Measurements from ENCODE around the gene ENOSF1. TPM values are rescaled to one million over a fixed set of nuclear protein-coding genes. Genes with fewer than 3 reads are reported as not detected.

ENOSF1 gene
- polyA plus RNA-seq, 2 of the 4 experiments (the other 2 are of a cell fraction), result 27.3 to 30.0 TPM

- Histone ChIP-seq H3K4me2 (no peak overlapping the region), H3K4me1 (no peaks in the 10 kb centered on the region), H3K9me3 (no peaks in the 10 kb centered on the region), H3K27ac (no peak overlapping the region), H3K4me3 (no peak overlapping the region)
- FAIRE-seq, result no peak
- ChIA-PET CTCF (interaction anchor here (1.2 kb wide), 1 partner anchor 10 kb away, joined by 3 read pairs; no protein-coding TSS in a partner anchor), POLR2A (no interaction called here)
- TF ChIP-seq NR3C1 (IDR thresholded peaks at IDR 0.05), result no peak
- no peak for TF ChIP-seq ZSCAN20 (CRISPR knock-in tag; IDR thresholded peaks at IDR 0.05)
- TF ChIP-seq JUN (IDR thresholded peaks at IDR 0.05), result no peak
- TF ChIP-seq MYC (IDR thresholded peaks at IDR 0.05; ENCODE audit: borderline replicate concordance, low read length), result no peak
- TF ChIP-seq FOXS1 (CRISPR knock-in tag; IDR thresholded peaks at IDR 0.05), result no peak
- TF ChIP-seq KDM1A (IDR thresholded peaks at IDR 0.05; ENCODE audit: low read depth), result no peak
- TF ChIP-seq FOSB (CRISPR knock-in tag; IDR thresholded peaks at IDR 0.05), result no peak
- no peak for TF ChIP-seq HMGXB4 (CRISPR knock-in tag; IDR thresholded peaks at IDR 0.05; ENCODE audit: borderline replicate concordance)
- TF ChIP-seq GATA3 (IDR thresholded peaks at IDR 0.05; ENCODE audit: borderline replicate concordance), result no peak
- no peak for TF ChIP-seq RARB (CRISPR knock-in tag; IDR thresholded peaks at IDR 0.05)
- no peak for TF ChIP-seq PHF8 (IDR thresholded peaks at IDR 0.05; ENCODE audit: borderline replicate concordance, low read depth)
- no peak for TF ChIP-seq SREBF2 (IDR thresholded peaks at IDR 0.05)
- no peak for TF ChIP-seq JUNB (IDR thresholded peaks at IDR 0.05)
- TF ChIP-seq EHMT2 (IDR thresholded peaks at IDR 0.05; ENCODE audit: low read depth), result no peak
- no peak for TF ChIP-seq CEBPB (IDR thresholded peaks at IDR 0.05)
- no peak for TF ChIP-seq HOXB5 (CRISPR knock-in tag; IDR thresholded peaks at IDR 0.05)
- no peak for TF ChIP-seq CBX8 (IDR thresholded peaks at IDR 0.05)
- no peak for TF ChIP-seq RFX5 (IDR thresholded peaks at IDR 0.05)
- no peak for ATAC-seq
- 82% methylated on average over 2 of the region's 2 CpGs for WGBS (ENCODE audit: missing lambda C conversion rate)
- no peak for DNase-seq (ENCODE audit: low read depth in 1 of 2, low spot score in 1 of 2)
Observed at GRCh38 chr18:634551-635045, 77.8 kb downstream of the ENOSF1 start.

GRCh38 chr18:631560-631959, 80.9 kb downstream of the ENOSF1 start:
- ChIA-PET POLR2A (interaction anchor here (1.2 kb wide), 1 partner anchor 363 kb away, joined by 3 read pairs; the partner anchor contains the start of gene THOC1), CTCF (interaction anchor here (1.2 to 2.5 kb wide), 2 partner anchors 12 to 200 kb away, joined by 6 to 7 read pairs; no protein-coding TSS in a partner anchor)
- Histone ChIP-seq H3K27ac (no peak overlapping the region), H3K4me1 (no peaks in the 10 kb centered on the region), H3K4me3 (no peak overlapping the region), H3K4me2 (no peak overlapping the region), H3K9me3 (no peaks in the 10 kb centered on the region)
- FAIRE-seq (no peak), DNase-seq (ENCODE audit: low read depth in 1 of 2, low spot score in 1 of 2) (no peak), ATAC-seq (no peak)
- TF ChIP-seq HDAC2 (IDR thresholded peaks at IDR 0.05) (no peak), HES2 (IDR thresholded peaks at IDR 0.05) (no peak), HOXB5 (CRISPR knock-in tag; IDR thresholded peaks at IDR 0.05) (no peak), GATA3 (IDR thresholded peaks at IDR 0.05; ENCODE audit: borderline replicate concordance) (no peak), PBX3 (IDR thresholded peaks at IDR 0.05) (no peak), MAX (IDR thresholded peaks at IDR 0.05) (no peak), HMGXB4 (CRISPR knock-in tag; IDR thresholded peaks at IDR 0.05; ENCODE audit: borderline replicate concordance) (no peak), SREBF2 (IDR thresholded peaks at IDR 0.05) (no peak), HOXB13 (CRISPR knock-in tag; IDR thresholded peaks at IDR 0.05; ENCODE audit: low read depth) (no peak), EHMT2 (IDR thresholded peaks at IDR 0.05; ENCODE audit: low read depth) (no peak), POLR2AphosphoS2 (conservative IDR thresholded peaks at IDR 0.05; ENCODE audit: low read length) (no peak), CEBPB (IDR thresholded peaks at IDR 0.05) (no peak), ZNF302 (CRISPR knock-in tag; IDR thresholded peaks at IDR 0.05) (no peak), NFE2L2 (conservative IDR thresholded peaks at IDR 0.05; ENCODE audit: low read length) (no peak), ESRRA (IDR thresholded peaks at IDR 0.05; ENCODE audit: borderline replicate concordance, low read length) (no peak), KDM5A (IDR thresholded peaks at IDR 0.05) (no peak), PHF8 (IDR thresholded peaks at IDR 0.05; ENCODE audit: borderline replicate concordance, low read depth) (no peak), MYC (IDR thresholded peaks at IDR 0.05; ENCODE audit: borderline replicate concordance, low read length) (no peak), ELK1 (IDR thresholded peaks at IDR 0.05; ENCODE audit: low read depth, low read length) (no peak), MAFK (IDR thresholded peaks at IDR 0.05; ENCODE audit: partially characterized antibody) (no peak)

Data from A549 (cell line).